ENCODE measurements around the gene FAM53C.

Gene FAM53C

DNA sequence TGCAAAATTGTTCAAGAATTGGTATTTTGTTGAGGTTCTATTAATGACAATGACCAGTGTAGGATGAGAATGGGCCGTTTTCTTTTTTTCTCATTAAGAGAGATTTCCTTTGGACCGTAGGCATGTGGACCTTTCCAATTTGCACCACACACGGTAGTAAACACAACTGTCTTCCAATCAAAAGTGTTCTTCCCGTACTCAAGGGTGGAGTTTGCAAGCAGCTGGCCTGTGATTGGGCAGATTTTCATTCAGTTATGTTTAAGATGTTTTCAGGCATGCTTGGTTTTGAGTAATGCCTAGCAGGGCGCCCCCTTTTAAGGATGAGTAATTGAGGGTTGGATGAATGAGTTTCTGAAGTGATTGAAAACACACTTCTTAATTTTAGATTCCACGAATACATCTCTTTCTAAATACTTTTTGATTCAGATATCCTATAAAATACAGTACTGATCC is 16.9 kb downstream of the FAM53C start:
- peak; percentile 81 for DNase-seq (ENCODE audit: low read depth)
- H3K4me3 ChIP-seq (ENCODE audit: low read depth, low read length), result peak overlapping the region; percentile 64
- TF ChIP-seq, protein P1, sequence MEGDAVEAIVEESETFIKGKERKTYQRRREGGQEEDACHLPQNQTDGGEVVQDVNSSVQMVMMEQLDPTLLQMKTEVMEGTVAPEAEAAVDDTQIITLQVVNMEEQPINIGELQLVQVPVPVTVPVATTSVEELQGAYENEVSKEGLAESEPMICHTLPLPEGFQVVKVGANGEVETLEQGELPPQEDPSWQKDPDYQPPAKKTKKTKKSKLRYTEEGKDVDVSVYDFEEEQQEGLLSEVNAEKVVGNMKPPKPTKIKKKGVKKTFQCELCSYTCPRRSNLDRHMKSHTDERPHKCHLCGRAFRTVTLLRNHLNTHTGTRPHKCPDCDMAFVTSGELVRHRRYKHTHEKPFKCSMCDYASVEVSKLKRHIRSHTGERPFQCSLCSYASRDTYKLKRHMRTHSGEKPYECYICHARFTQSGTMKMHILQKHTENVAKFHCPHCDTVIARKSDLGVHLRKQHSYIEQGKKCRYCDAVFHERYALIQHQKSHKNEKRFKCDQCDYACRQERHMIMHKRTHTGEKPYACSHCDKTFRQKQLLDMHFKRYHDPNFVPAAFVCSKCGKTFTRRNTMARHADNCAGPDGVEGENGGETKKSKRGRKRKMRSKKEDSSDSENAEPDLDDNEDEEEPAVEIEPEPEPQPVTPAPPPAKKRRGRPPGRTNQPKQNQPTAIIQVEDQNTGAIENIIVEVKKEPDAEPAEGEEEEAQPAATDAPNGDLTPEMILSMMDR (IDR thresholded peaks at IDR 0.05; ENCODE audit: insufficient read depth, low read depth, low read length, missing control alignments), result no peak

DNA sequence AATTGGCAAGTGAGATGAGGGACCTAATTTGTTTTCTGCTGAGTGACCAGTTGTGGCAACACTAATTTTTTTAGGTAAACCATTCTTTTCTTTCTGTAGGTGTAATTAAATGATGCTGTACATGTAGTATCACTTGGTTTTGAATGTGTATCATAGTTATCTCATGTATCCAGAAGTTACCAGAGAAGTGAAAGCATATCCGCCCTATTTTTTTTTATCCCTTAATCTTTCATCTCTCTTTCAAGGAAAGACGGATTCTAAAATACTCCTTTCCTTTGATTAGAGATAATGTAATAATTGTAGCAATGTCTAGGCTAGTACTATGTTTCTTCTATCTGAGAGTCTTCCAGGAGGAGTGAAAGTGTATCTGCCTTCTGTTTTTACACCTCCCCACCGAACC is 21.6 kb downstream of the FAM53C start:
- DNase-seq (ENCODE audit: low read depth), result no peak
- H3K4me3 ChIP-seq (ENCODE audit: low read depth, low read length), result no peak overlapping the region
- TF ChIP-seq, protein P1 (IDR thresholded peaks at IDR 0.05; ENCODE audit: insufficient read depth, low read depth, low read length, missing control alignments), result no peak

DNA sequence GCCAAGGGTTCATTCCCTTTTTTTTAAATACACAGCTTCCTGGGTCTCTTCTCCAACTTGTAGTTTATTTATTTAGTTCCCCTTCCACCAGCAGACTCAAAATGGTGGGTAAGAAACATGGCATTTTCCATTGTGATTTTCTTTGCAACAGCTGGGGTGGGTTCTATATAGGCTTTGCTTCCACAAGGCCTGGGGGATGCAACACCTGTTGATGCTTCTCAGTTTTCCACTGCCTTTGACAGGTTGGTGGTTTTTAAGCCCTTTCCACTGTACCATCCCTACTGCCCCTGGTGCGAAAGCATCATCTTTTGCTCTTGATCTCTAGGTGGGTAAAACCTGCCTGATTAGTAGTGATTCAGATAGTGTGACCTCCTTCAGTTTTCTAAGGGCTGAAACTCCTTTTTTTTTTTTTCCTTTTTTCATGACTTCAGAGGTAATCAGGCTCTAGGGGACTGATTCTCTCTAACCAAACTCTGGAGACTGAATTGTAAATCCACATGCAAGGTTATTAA is 22.9 kb downstream of the FAM53C start:
- TF ChIP-seq, protein P1 (IDR thresholded peaks at IDR 0.05; ENCODE audit: insufficient read depth, low read depth, low read length, missing control alignments), result no peak
- DNase-seq (ENCODE audit: low read depth), result no peak
- no peak overlapping the region for H3K4me3 ChIP-seq (ENCODE audit: low read depth, low read length)

DNA sequence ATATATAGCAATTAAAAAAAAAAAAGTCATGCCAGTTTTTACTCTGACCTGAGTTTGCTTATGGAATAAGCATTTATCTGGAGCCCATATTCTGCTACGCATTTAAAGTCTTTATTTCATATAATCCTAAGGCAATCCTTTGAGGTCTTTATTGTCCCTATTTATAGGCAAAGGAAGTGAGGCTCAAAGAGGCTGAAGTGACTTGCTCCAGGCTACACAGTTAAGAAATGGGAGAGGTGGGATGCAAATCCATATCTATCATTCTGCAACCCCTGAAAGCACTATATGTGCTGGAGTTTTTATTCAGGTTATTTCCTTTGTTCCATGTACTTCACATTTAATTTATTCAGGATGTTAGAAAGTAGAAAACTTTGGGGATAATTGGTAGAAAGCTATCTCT is 26.5 kb downstream of the FAM53C start:
- H3K4me3 ChIP-seq (ENCODE audit: low read depth, low read length), result no peak overlapping the region
- DNase-seq (ENCODE audit: low read depth), result no peak
- TF ChIP-seq, protein P1 (IDR thresholded peaks at IDR 0.05; ENCODE audit: insufficient read depth, low read depth, low read length, missing control alignments), result no peak

DNA sequence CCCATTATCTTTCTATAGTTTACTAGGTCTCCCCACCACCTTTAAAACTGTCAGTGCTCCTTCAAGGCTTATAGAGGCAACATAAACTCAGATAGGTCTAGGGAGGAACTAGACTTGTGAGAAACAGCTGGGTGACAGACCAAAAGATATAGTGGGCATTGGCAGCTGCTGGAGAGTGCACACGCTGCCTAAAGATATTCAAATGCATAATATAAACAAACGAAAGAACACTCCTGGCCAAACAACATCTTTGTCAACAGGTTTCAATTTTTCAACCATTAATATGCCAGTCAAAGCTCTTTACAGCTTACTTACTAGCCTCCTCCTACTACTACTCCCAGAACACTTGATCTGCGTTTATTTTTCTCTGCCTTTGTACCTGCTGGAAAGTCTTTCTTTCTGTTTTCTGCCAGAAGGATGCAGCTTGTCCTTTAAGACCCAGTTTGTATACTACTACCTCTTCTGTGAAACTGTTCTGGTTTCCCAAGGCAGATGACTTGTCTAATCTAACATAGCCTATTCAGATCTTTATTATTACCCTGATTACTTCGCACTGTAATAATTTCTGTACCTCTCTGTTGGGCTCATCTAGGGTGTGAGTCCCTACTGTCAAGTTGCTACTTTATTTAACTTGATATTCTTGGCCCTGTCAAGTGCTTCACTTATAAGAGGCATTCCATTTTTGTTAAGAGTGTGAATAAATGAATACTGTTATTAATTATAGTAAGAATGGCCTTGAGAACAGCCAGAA is 28.7 kb downstream of the FAM53C start:
- DNase-seq (ENCODE audit: low read depth), result no peak
- no peak overlapping the region for H3K4me3 ChIP-seq (ENCODE audit: low read depth, low read length)
- TF ChIP-seq, protein P1 (IDR thresholded peaks at IDR 0.05; ENCODE audit: insufficient read depth, low read depth, low read length, missing control alignments), result no peak

DNA sequence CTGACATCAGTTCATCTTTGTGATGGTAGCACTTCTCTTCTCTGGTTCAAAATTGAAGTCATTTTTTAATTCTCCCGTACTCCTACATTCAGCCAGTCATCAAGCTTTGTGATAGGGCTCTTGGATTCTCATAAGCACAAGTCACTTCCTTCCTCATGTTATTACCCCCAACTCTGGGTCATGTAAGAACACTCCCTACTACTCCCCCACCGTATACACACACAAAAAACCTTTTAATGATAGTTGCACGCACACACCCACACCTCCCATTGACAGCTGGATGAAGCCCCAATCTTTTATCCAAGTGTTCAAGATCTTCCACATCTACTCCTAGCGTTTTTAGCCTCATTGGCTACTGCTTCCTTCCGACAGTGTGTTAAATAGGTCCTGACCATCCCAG is 31.2 kb downstream of the FAM53C start:
- no peak overlapping the region for H3K4me3 ChIP-seq (ENCODE audit: low read depth, low read length)
- no peak for DNase-seq (ENCODE audit: low read depth)
- TF ChIP-seq, protein P1 (IDR thresholded peaks at IDR 0.05; ENCODE audit: insufficient read depth, low read depth, low read length, missing control alignments), result no peak

Data from GM12865 (cell line).